Fibroblast of peridontal ligament (primary cell): Measurements from ENCODE around the gene OGT.

ENCODE experiments used
- DNase-seq: peaks from one replicate; pipeline ENCODE4 v3.0.0-alpha.2; 2010; ENCODE audit errors: extremely low read depth

The OGT gene

GRCh38 chrX:71622576-71623450 lies 89.9 kb downstream of the OGT start:
- peak; percentile 72 for DNase-seq

- no peak for DNase-seq
Measured at GRCh38 chrX:71623714-71624113, 90.8 kb downstream of the OGT start.

GRCh38 chrX:71625471-71625870 lies 92.6 kb downstream of the OGT start:
- no peak for DNase-seq
